NT2/D1 (cell line): ENCODE data around the gene UGT1A4.

Source experiments
- DNase-seq: peaks from one replicate; pipeline ENCODE4 v3.0.0-alpha.2; 2011; ENCODE audit warnings: low read depth, low spot score
- H3K27me3 ChIP-seq: 2 replicates; pipeline ENCODE4 v1.6.0; 2011; ENCODE audit warnings: mild to moderate bottlenecking; ENCODE audit not compliant: insufficient read length, insufficient read depth
- H3K36me3 ChIP-seq: 2 replicates; pipeline ENCODE4 v1.6.1; 2011; ENCODE audit warnings: mild to moderate bottlenecking, low read length, mixed read lengths; ENCODE audit not compliant: insufficient read depth, insufficient read length
- H3K4me1 ChIP-seq: 2 replicates; pipeline ENCODE4 v1.5.1; 2011; ENCODE audit not compliant: insufficient read depth, insufficient read length
- H3K4me3 ChIP-seq: 2 replicates; pipeline ENCODE4 v1.5.1; 2011; ENCODE audit warnings: low read depth; ENCODE audit not compliant: insufficient read length
- H3K9ac ChIP-seq: 2 replicates; pipeline ENCODE4 v1.6.0; 2011; ENCODE audit warnings: low read depth; ENCODE audit not compliant: insufficient read length
- H3K9me3 ChIP-seq: 2 replicates; pipeline ENCODE4 v1.5.1; 2011; ENCODE audit warnings: mild to moderate bottlenecking, low read length; ENCODE audit not compliant: insufficient read depth
- SUZ12 ChIP-seq: IDR thresholded peaks from 2 replicates; pipeline ENCODE4 v1.6.1; 2011; ENCODE audit not compliant: insufficient read length, insufficient read depth; ENCODE audit errors: extremely low read depth
- YY1 ChIP-seq: IDR thresholded peaks from 2 replicates; pipeline ENCODE4 v1.6.1; 2011; ENCODE audit not compliant: insufficient read length, insufficient read depth
- ZNF274 ChIP-seq: IDR thresholded peaks from 2 replicates; pipeline ENCODE4 v1.6.1; 2011; ENCODE audit warnings: mild to moderate bottlenecking, low read depth, low read length

Gene UGT1A4

DNA sequence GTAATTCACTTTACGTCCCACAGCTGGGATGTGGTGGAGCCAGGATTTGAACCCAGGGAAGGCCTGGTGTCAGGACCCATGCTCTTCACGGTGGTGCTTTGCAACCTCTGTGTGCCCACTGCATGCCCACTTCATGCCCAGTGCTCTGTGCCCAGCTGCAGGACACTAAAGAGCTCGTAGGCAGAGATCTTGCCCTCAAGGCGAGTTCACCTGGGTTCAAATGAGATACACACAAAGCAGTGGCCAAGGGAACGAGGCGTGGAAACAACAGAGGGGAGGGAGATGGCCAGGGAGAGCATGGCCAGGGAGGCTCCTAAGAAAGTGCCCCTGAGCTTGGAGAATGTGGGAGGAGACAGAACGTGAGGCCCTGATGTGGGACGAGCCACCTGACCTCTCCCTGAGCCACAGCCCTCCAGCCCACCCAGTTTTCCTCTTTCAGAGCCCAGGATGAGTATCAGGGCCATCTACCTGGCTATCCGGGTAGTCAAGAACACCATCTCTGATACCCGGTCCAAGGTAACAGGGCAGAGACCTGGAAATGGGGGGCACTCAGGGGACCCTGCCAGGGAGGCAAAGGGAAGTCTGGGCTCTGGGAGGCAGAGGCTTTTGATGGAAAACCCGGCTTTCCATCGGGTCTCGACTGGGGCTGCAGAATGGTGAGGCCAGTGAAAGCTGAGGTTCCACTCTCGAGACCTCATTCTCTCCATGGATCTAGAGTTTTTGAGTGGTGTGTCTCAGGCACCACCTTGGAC lies 80.0 kb downstream of the UGT1A4 start:
- H3K4me1 ChIP-seq = peaks cover 3% of the 10 kb centered on the region
- no peaks in the 10 kb centered on the region for H3K36me3 ChIP-seq
- no peak overlapping the region for H3K9ac ChIP-seq
- no peaks in the 10 kb centered on the region for H3K9me3 ChIP-seq
- H3K27me3 ChIP-seq = no peaks in the 10 kb centered on the region
- TF ChIP-seq YY1 = no peak
- TF ChIP-seq ZNF274 = no peak
- TF ChIP-seq SUZ12 = no peak
- H3K4me3 ChIP-seq = no peak overlapping the region
- no peak for DNase-seq

DNA sequence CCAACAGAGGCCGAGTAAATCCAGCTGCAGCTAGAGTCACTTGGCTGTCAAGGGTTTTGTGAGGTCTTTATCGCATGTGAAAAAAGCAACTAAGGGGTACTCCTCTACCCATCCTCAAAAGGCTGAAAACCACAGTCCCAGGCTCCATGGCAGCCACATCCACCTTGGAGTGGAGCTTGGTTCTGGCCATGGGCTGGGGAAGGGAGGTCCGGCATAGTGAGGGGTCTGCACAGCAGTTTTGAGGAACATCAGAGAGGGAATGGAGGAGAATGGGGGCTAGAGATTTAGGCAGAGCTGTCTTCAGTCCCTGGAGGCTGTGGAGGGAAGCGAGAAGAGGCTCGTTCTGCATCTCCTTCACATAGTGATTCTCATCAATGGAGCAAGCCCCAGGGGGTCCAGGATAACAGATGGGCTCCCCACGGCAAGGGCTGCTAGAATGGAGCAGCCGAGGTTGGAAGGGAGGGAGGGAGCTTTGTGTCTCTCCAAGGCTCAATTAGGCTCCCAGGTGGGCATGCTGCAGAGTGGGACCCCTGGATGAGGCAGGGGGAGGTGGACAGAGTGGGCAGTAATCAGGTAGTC lies 80.6 kb downstream of the UGT1A4 start:
- Histone ChIP-seq H3K27me3 (peaks cover 2% of the 10 kb centered on the region), H3K9ac (no peak overlapping the region), H3K4me1 (peaks cover 3% of the 10 kb centered on the region), H3K9me3 (no peaks in the 10 kb centered on the region), H3K4me3 (no peak overlapping the region), H3K36me3 (no peaks in the 10 kb centered on the region)
- TF ChIP-seq YY1 (no peak), ZNF274 (no peak), SUZ12 (no peak)
- DNase-seq = no peak

DNA sequence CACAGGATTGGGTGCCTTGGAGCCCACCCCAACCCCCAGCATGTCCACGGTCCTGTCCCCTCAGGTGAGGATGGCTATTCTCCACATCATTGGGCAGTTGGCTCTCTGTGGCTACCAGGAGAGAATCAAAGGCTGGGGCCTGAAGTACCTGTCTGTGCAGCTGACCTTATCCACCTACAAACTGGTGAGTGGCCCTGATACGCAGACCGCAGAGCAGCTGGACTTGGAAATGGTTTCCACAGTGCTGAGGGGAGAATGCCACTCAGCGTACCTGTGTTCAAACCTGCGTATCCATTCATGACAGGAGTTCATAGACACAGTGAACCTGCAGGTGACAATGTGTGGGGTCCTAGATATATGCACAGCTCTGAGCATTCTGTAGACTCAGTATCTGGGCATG lies 81.2 kb downstream of the UGT1A4 start:
- Histone ChIP-seq H3K27me3 (peaks cover 4% of the 10 kb centered on the region), H3K9ac (no peak overlapping the region), H3K9me3 (no peaks in the 10 kb centered on the region), H3K4me3 (no peak overlapping the region), H3K36me3 (no peaks in the 10 kb centered on the region), H3K4me1 (peaks cover 3% of the 10 kb centered on the region)
- no peak for DNase-seq
- TF ChIP-seq SUZ12 (no peak), YY1 (no peak), ZNF274 (no peak)

DNA sequence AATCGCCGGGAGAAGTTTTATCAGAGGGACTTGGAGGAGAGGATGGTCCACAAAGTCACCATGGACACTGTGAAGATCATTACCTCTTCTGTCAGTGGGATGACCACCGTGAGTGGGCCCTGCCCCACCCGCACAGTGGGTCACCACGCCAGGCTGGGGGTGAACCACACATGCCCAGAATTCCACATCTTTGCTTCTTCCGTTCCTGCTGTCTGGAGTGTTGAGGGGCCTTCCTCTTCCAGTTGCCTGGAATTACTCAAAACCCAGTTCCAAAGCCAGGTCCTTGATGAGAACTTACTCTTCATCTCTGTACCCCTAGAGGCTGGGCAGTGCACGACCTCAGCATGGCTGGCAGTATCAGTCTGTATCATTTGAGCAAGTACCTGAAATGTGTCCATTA lies 81.7 kb downstream of the UGT1A4 start:
- H3K27me3 ChIP-seq = peaks cover 4% of the 10 kb centered on the region
- H3K4me1 ChIP-seq = peaks cover 3% of the 10 kb centered on the region
- no peaks in the 10 kb centered on the region for H3K36me3 ChIP-seq
- no peak overlapping the region for H3K9ac ChIP-seq
- no peak overlapping the region for H3K4me3 ChIP-seq
- H3K9me3 ChIP-seq = no peaks in the 10 kb centered on the region
- no peak for DNase-seq
- no peak for TF ChIP-seq YY1
- TF ChIP-seq SUZ12 = no peak
- TF ChIP-seq ZNF274 = no peak

DNA sequence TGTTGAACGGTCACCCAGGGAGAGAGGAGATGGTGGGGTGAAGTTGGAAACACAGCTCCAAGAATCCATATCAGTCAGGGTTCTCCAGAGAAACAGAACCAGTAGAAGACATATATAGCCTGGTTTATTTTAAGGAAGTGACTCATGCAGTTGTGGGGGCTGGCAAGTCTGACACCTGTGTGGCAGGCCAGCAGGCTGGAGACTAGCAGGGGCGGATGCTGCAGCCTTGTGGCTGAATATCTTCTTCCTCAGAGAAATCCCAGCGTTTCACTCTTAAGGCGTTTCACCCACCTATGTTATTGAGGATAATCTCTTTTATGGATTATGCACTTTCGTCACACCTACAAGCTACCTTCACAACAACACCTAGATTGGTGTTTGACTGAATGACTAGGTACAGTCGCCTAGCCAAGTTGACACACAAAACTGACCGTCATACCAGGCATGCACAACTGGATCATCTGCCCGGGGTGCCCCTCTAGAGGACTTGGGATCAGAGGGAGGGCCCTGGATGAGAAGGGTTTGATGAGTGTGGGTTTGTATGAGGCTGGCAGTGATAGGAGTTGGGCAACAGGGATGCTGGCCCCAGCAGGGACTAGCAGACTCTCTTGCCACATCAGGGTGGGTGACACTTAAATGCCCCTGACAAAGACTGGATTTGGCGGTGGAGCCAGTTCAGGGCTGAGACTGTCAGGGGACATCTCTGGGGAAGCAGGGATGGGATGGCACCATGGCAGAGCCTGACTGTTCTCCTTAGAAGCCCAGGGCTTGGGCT lies 83.0 kb downstream of the UGT1A4 start:
- H3K4me3 ChIP-seq = no peak overlapping the region
- H3K9me3 ChIP-seq = no peaks in the 10 kb centered on the region; the same call in 1 of the 2 replicates
- H3K4me1 ChIP-seq = peaks cover 3% of the 10 kb centered on the region
- peaks cover 4% of the 10 kb centered on the region for H3K27me3 ChIP-seq
- no peaks in the 10 kb centered on the region for H3K36me3 ChIP-seq
- H3K9ac ChIP-seq = no peak overlapping the region
- no peak for TF ChIP-seq ZNF274
- no peak for TF ChIP-seq SUZ12
- DNase-seq = no peak

DNA sequence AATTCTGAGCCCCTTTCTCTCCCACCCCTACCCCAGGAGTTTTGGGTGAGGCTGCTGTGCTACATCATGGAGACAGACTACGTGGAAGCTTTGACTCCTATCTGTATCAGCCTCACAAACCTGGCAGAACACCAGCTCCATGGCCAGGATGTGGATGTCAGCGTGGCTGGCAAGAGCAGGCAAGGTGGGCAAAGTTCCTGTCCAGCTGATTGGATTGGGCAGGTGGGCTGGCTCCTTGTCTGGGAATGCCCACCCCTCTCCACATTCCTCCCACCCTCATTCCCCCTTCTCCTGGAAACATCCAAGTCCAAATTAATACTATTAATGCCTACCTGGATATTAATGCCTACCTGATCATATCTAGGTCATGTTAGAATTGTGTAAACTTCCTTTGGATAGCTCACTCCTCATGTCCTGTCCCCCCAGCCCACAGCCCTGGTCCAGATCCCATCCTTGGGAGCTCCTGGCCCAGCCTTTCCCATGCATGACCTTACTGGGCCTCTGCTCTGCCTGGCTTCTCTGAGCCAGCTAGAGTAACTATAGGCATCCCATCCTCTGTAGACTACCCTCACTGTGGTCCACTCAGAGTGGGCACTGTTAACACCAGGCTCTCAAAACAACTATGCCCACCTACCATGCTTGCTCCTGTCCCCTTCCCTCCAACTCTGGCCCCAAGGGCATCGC lies 83.7 kb downstream of the UGT1A4 start:
- Histone ChIP-seq H3K36me3 (no peaks in the 10 kb centered on the region), H3K27me3 (peaks cover 4% of the 10 kb centered on the region), H3K9ac (no peak overlapping the region), H3K9me3 (no peaks in the 10 kb centered on the region; the same call in 1 of the 2 replicates), H3K4me1 (peaks cover 3% of the 10 kb centered on the region), H3K4me3 (no peak overlapping the region)
- DNase-seq = no peak
- TF ChIP-seq SUZ12 = no peak
- TF ChIP-seq YY1 = no peak
- no peak for TF ChIP-seq ZNF274

DNA sequence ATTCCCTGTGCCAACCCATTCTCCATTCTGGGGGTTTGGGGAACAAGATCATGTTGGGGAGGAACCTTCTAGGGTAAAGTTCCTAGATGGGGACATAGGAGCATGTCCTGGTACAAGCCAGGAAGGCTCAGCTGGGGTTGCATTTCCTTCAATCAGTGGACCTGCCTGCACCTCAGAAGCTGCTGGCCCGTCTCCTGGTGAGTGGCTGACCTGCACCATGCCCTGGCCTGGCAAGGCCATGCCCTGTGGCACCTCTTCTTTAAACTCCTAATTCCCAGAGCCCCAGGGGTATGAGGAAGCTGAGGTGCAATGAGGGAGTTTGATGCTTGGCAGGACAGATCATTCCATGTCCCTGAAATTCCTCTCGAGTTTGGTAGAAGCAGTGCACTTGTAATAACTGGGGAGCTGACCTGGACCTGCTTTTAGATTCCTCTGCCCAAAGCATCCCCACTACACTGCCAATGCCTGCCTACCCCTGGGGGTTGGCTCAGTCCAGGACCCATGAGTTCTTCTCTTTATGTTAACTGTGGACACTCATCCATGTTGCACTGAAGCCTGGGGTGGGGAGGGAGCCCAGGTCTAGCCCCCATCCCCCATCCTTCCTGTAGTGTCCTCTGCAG lies 84.9 kb downstream of the UGT1A4 start:
- DNase-seq = no peak
- peaks cover 4% of the 10 kb centered on the region for H3K27me3 ChIP-seq
- no peaks in the 10 kb centered on the region; the same call in 1 of the 2 replicates for H3K9me3 ChIP-seq
- TF ChIP-seq ZNF274 (no peak), SUZ12 (no peak), YY1 (no peak)
- peaks cover 3% of the 10 kb centered on the region for H3K4me1 ChIP-seq
- no peaks in the 10 kb centered on the region for H3K36me3 ChIP-seq
- no peak overlapping the region for H3K4me3 ChIP-seq
- no peak overlapping the region for H3K9ac ChIP-seq
